ENCODE results near the gene CDT1.
"Not testable (repeated sequence)": the region's sequence is repeated elsewhere in the genome, so short reads cannot be mapped to it uniquely, and the experiment has no call there.

- not testable (repeated sequence) for TF ChIP-seq POLR2AphosphoS5 (IDR thresholded peaks at IDR 0.05; ENCODE audit: insufficient read depth in 1 of 2, low read depth in 1 of 2); POLR2A (IDR thresholded peaks at IDR 0.05)
Measured at GRCh38 chr16:88771781-88772180, 31.8 kb upstream of the CDT1 start.

Data from vagina (tissue), 2 donors.